ENCODE data around the gene DUXA. TPM values are rescaled to one million over a fixed set of nuclear protein-coding genes. Genes with fewer than 3 reads are reported as not detected.
"Not testable (repeated sequence)": the region's sequence is repeated elsewhere in the genome, so short reads cannot be mapped to it uniquely, and the experiment has no call there.

Gene DUXA
- total RNA-seq, result not detected

DNA sequence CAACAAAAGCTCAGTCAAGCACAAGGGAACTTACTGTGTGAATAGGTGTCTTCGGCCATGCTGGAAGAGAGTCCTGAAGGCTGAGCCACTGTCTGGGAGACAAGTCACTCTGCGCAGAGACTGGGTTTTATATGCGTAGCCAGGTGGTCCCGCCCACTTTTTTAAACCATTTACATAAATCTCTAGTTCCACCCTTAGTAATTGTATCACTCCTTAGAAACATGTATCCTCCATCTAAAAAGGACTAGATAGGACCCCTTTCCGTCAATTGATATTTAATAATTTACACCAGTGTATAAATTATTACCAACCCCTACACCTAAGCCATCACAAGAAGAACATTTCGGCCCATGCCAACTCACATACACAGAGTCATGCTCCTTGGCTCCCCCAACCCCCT, at the start of gene DUXA:
Gene DUXA, minus strand, starts transcription at position 101 of the 400 bp plus-strand sequence. Its CDS starts 42 bp downstream, at position 59.
- ATAC-seq (no peak), DNase-seq (no peak)
- no peaks in the 10 kb centered on the region for H3K9me3 ChIP-seq
- H3K27me3 ChIP-seq, result peaks cover 0 to 2% (median 0%) of the 10 kb centered on the region in 3 donors
- in situ Hi-C loops (cut with MboI; ENCODE audit: low sequenced_read_pairs in 4 of 4), result no loop called here
- no peaks in the 10 kb centered on the region for H3K4me1 ChIP-seq
- H3K4me3 ChIP-seq, result no peak within 1 kb of the TSS
- TF ChIP-seq POLR2A (IDR thresholded peaks at IDR 0.05), result no peak
- TF ChIP-seq CTCF (IDR thresholded peaks at IDR 0.05 in 4 of 5, conservative IDR thresholded peaks at IDR 0.05 in 1 of 5), result no peak
- H3K36me3 ChIP-seq, result no peaks in the 10 kb centered on the region
- intact Hi-C loops (cut with DNase I; ENCODE audit: low total_unique reads), result no loop called here
- no peak within 1 kb of the TSS for H3K27ac ChIP-seq

DNA sequence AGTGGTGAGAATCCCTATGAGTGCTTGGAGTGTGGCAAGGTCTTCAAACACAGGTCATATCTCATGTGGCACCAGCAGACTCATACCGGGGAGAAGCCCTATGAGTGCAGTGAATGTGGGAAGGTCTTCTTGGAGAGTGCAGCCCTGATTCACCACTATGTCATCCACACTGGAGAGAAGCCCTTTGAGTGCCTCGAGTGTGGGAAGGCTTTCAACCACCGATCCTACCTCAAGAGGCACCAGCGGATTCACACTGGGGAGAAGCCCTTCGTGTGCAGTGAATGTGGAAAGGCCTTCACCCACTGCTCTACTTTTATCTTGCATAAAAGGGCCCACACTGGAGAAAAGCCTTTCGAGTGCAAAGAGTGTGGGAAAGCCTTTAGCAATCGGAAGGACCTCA, 44.8 kb upstream of the DUXA start:
- in situ Hi-C loops (cut with MboI; ENCODE audit: low sequenced_read_pairs in 4 of 4), result no loop called here
- TF ChIP-seq CTCF (IDR thresholded peaks at IDR 0.05 in 4 of 5, conservative IDR thresholded peaks at IDR 0.05 in 1 of 5) (no peak), POLR2A (IDR thresholded peaks at IDR 0.05) (no peak)
- Histone ChIP-seq H3K9me3 (no peaks in the 10 kb centered on the region), H3K27me3 (no peaks in the 10 kb centered on the region), H3K4me3 (no peak overlapping the region), H3K36me3 (peaks cover 8 to 84% of the 10 kb centered on the region in 2 donors), H3K27ac (no peak overlapping the region), H3K4me1 (no peaks in the 10 kb centered on the region)
- DNase-seq (no peak), ATAC-seq (no peak)
- intact Hi-C loops (cut with DNase I; ENCODE audit: low total_unique reads), result no loop called here

DNA sequence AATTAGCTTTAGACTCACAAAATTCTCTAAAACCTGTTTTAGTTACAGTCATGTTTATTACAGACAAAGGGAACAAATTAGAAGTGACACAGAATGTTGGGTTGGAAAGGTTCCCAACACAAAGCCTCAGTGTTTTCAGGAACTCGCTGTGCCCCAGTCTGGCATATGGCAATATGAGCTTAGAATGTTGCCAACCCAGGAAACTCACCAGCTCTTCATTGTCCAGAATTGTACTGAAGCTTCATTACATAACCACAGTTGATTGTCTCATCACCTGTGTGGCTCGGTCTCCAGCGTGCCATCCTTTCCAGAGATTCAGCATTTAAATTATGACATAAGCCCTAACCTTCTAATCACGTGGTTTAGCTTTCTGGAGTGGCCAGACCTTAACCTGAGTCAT, 43.1 kb upstream of the DUXA start:
- no peaks in the 10 kb centered on the region for H3K9me3 ChIP-seq
- H3K4me3 ChIP-seq, result no peak overlapping the region
- peak overlapping the region in 1 of 4 donors; percentile 20 for H3K27ac ChIP-seq
- TF ChIP-seq POLR2A (IDR thresholded peaks at IDR 0.05), result no peak
- no peak for TF ChIP-seq CTCF (IDR thresholded peaks at IDR 0.05 in 4 of 5, conservative IDR thresholded peaks at IDR 0.05 in 1 of 5)
- H3K4me1 ChIP-seq, result no peaks in the 10 kb centered on the region
- peaks cover 8 to 83% of the 10 kb centered on the region in 2 donors for H3K36me3 ChIP-seq
- DNase-seq (no peak), ATAC-seq (no peak)
- in situ Hi-C loops (cut with MboI; ENCODE audit: low sequenced_read_pairs in 4 of 4) (no loop called here), intact Hi-C loops (cut with DNase I; ENCODE audit: low total_unique reads) (no loop called here)
- H3K27me3 ChIP-seq, result no peaks in the 10 kb centered on the region

DNA sequence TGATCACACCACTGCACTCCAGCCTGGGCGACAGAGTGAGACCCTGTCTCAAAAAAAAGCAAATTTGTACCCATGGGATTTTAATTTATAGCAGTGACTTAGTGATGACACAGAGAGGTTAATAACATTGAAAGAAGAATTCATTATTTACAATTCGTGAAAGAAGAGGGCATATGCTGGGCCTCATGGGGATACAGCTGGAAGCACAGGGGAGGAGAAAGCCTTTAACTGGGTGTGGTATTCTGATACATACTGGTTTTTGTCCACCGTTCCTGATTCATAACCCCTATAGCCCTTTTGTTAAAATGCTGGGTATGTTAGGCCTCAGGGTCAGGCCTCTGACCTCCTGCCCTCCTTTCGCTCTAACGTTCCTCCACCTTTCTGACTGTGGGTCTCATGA, 34.9 kb upstream of the DUXA start:
- Histone ChIP-seq H3K4me1 (no peaks in the 10 kb centered on the region), H3K27me3 (no peaks in the 10 kb centered on the region), H3K27ac (no peak overlapping the region), H3K4me3 (no peak overlapping the region), H3K36me3 (peaks cover 0 to 58% of the 10 kb centered on the region in 2 donors), H3K9me3 (no peaks in the 10 kb centered on the region)
- TF ChIP-seq POLR2A (IDR thresholded peaks at IDR 0.05) (no peak), CTCF (IDR thresholded peaks at IDR 0.05 in 4 of 5, conservative IDR thresholded peaks at IDR 0.05 in 1 of 5) (no peak)
- intact Hi-C loops (cut with DNase I; ENCODE audit: low total_unique reads) (no loop called here), in situ Hi-C loops (cut with MboI; ENCODE audit: low sequenced_read_pairs in 4 of 4) (no loop called here)
- DNase-seq (no peak), ATAC-seq (no peak)

- H3K4me3 ChIP-seq; H3K9me3 ChIP-seq; H3K27ac ChIP-seq; in situ Hi-C loops (cut with MboI; ENCODE audit: low sequenced_read_pairs in 4 of 4); ATAC-seq; intact Hi-C loops (cut with DNase I; ENCODE audit: low total_unique reads); H3K27me3 ChIP-seq; DNase-seq: not testable (repeated sequence)
- Histone ChIP-seq H3K4me1 (peaks cover 11% of the 10 kb centered on the region in 2 donors), H3K36me3 (peaks cover 0 to 75% of the 10 kb centered on the region in 2 donors)
Measured at GRCh38 chr19:57197874-57198273, 30.6 kb upstream of the DUXA start.

Data from gastrocnemius medialis (tissue), 4 donors.